Colonic mucosa (tissue), 4 donors: ENCODE data around the gene VPS8. TPM values are rescaled to one million over a fixed set of nuclear protein-coding genes. Genes with fewer than 3 reads are reported as not detected.

Experiments used
- DNase-seq: peaks from one replicate; pipeline ENCODE4 v3.0.0-alpha.2; 2020
- H3K27ac ChIP-seq: fragments of 200-600 bp; one replicate; pipeline ENCODE4 v1.8.0; 2021
- H3K27me3 ChIP-seq: fragments of 200-600 bp; one replicate; pipeline ENCODE4 v1.8.0; 2021
- H3K36me3 ChIP-seq: fragments of 200-600 bp; one replicate; pipeline ENCODE4 v1.8.0; 2021
- H3K4me1 ChIP-seq: fragments of 200-600 bp; one replicate; pipeline ENCODE4 v1.8.0; 2021; ENCODE audit warnings: mild to moderate bottlenecking
- H3K4me3 ChIP-seq: fragments of 200-600 bp; one replicate; pipeline ENCODE4 v1.8.0; 2021
- H3K9ac ChIP-seq, 2 donors: one replicate each; pipeline ENCODE4 v1.7.0; 2013; ENCODE audit warnings: control low read depth in 2 of 2, low read depth in 2 of 2, low read length in 2 of 2
- H3K9me3 ChIP-seq: fragments of 200-600 bp; one replicate; pipeline ENCODE4 v1.8.0; 2021
- intact Hi-C: fragments of 100-400 bp; cut with DNase I; formaldehyde crosslinking; loops from one replicate; pipeline ENCODE4 v1.14.1; 2022
- total RNA-seq, 2 donors: library from RNA; stranded (reverse); fragmentation: NEBNext Ultra II Directional in 1 of 2; extraction: Animal tissue kit (Norgen Biotek cat#: 25700) in 1 of 2; gene quantifications; one replicate each; pipeline ENCODE4 v1.2.1, GENCODE V29; 2021
- TF ChIP-seq, protein P1 (sequence below): fragments of 200-600 bp; IDR thresholded peaks from one replicate; pipeline ENCODE4 v1.8.0; 2022; ENCODE audit warnings: antibody characterized with exemption, mild to moderate bottlenecking
- donor health status: healthy.
- donor health status: DM: no; HTN: no; CAD: no.
- donor health status: DM: no; HTN: no; CAD: no.

VPS8 gene
- total RNA-seq, 2 donors from 2014 or later, result 43.7 to 54.8 TPM

GRCh38 chr3:185089751-185090150, 277.8 kb downstream of the VPS8 start:
- intact Hi-C loops, result no loop called here
- TF ChIP-seq, protein P1, sequence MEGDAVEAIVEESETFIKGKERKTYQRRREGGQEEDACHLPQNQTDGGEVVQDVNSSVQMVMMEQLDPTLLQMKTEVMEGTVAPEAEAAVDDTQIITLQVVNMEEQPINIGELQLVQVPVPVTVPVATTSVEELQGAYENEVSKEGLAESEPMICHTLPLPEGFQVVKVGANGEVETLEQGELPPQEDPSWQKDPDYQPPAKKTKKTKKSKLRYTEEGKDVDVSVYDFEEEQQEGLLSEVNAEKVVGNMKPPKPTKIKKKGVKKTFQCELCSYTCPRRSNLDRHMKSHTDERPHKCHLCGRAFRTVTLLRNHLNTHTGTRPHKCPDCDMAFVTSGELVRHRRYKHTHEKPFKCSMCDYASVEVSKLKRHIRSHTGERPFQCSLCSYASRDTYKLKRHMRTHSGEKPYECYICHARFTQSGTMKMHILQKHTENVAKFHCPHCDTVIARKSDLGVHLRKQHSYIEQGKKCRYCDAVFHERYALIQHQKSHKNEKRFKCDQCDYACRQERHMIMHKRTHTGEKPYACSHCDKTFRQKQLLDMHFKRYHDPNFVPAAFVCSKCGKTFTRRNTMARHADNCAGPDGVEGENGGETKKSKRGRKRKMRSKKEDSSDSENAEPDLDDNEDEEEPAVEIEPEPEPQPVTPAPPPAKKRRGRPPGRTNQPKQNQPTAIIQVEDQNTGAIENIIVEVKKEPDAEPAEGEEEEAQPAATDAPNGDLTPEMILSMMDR, result no peak

GRCh38 chr3:185090811-185091210, 278.8 kb downstream of the VPS8 start:
- intact Hi-C loops, result no loop called here
- no peaks in the 10 kb centered on the region for H3K9me3 ChIP-seq
- no peak overlapping the region for H3K27ac ChIP-seq
- H3K4me1 ChIP-seq, result no peaks in the 10 kb centered on the region
- no peak for DNase-seq
- TF ChIP-seq, protein P1, result no peak
- H3K27me3 ChIP-seq, result no peaks in the 10 kb centered on the region
- H3K9ac ChIP-seq, result no peak overlapping the region
- H3K36me3 ChIP-seq, result no peaks in the 10 kb centered on the region
- no peak overlapping the region for H3K4me3 ChIP-seq

More at GRCh38 chr3:185089751-185090150, 277.8 kb downstream of the VPS8 start:
- Histone ChIP-seq H3K4me3 (no peak overlapping the region), H3K9me3 (no peaks in the 10 kb centered on the region), H3K36me3 (no peaks in the 10 kb centered on the region), H3K27me3 (no peaks in the 10 kb centered on the region), H3K27ac (no peak overlapping the region), H3K4me1 (no peaks in the 10 kb centered on the region), H3K9ac (no peak overlapping the region)
- no peak for DNase-seq

GRCh38 chr3:185093116-185093515, 281.1 kb downstream of the VPS8 start:
- no peak for DNase-seq
- TF ChIP-seq, protein P1, result no peak
- Histone ChIP-seq H3K4me3 (no peak overlapping the region), H3K36me3 (no peaks in the 10 kb centered on the region), H3K9me3 (no peaks in the 10 kb centered on the region), H3K27ac (no peak overlapping the region), H3K9ac (no peak overlapping the region), H3K27me3 (no peaks in the 10 kb centered on the region), H3K4me1 (no peaks in the 10 kb centered on the region)
- intact Hi-C loops, result no loop called here

- no peak overlapping the region for H3K9ac ChIP-seq
- intact Hi-C loops, result no loop called here
- no peaks in the 10 kb centered on the region for H3K27me3 ChIP-seq
- TF ChIP-seq, protein P1, result no peak
- H3K4me1 ChIP-seq, result no peaks in the 10 kb centered on the region
- no peak overlapping the region for H3K27ac ChIP-seq
- no peak for DNase-seq
- no peaks in the 10 kb centered on the region for H3K36me3 ChIP-seq
- no peaks in the 10 kb centered on the region for H3K9me3 ChIP-seq
- no peak overlapping the region for H3K4me3 ChIP-seq
Measured at GRCh38 chr3:185094697-185095096, 282.7 kb downstream of the VPS8 start.

Other genes with a start within 250 kb of the VPS8 start
- gene MAGEF1, start 100.1 kb upstream of the VPS8 start, total RNA-seq, result 10 to 100 TPM; 28.3 to 42.6 TPM